GM23248 (cell line): Measurements from ENCODE around the gene STX2.

Experiments used
- EZH2 ChIP-seq: fragments of 200-600 bp; sonication (generic); IDR thresholded peaks from 2 replicates; pipeline ENCODE4 v1.6.1; 2018; ENCODE audit warnings: antibody characterized with exemption, mild to moderate bottlenecking; ENCODE audit not compliant: insufficient read depth, poor library complexity, severe bottlenecking
- EZH2phosphoT487 ChIP-seq: fragments of 200-600 bp; sonication (generic); IDR thresholded peaks from 2 replicates; pipeline ENCODE4 v1.6.1; 2018; ENCODE audit warnings: antibody characterized with exemption, moderate library complexity, mild to moderate bottlenecking, low read depth; ENCODE audit not compliant: insufficient read depth

GRCh38 chr12:130783110-130783715 lies 55.8 kb downstream of the STX2 start:
- TF ChIP-seq EZH2 (no peak), EZH2phosphoT487 (no peak)
